GM18868 (cell line): ENCODE data around the gene DMXL1.
"Not testable (repeated sequence)": the region's sequence is repeated elsewhere in the genome, so short reads cannot be mapped to it uniquely, and the experiment has no call there.

Experiments
- ATAC-seq: cut with Tn5 transposase; IDR thresholded peaks from one replicate; pipeline ENCODE4 v1.9.1; 2021; ENCODE audit warnings: mild to moderate bottlenecking, moderate library complexity; ENCODE audit not compliant: unreplicated experiment

Gene DMXL1

DNA sequence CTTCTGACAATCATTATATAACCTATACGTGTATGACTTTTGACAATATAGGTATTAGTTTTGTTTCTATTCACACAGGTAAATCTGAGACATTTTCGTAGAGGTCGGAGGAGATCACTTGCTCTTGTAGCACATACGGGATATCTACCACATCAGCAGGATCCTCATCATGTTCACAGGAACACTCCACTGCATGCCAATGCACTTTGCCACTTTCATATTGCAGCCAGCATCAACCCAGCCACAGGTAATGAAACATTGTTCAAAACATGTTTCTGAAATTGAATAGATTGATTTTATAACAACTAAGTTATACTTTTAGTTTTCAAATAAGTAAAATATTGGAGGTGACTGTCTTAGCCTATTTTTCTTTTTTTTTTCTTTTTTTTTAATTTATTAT lies 50.0 kb downstream of the DMXL1 start:
- ATAC-seq: no peak

DNA sequence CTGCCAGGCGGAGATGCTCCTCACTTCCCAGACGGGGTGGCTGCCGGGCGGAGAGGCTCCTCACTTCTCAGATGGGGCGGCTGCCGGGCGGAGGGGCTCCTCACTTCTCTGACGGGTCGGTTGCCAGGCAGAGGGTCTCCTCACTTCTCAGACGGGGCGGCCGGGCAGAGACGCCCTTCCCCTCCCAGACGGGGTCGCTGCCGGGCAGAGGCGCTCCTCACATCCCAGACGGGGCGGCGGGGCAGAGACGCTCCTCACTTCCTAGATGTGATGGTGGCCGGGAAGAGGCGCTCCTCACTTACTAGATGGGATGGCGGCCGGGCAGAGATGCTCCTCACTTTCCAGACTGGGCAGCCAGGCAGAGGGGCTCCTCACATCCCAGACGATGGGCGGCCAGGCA lies 51.6 kb downstream of the DMXL1 start:
- not testable (repeated sequence) for ATAC-seq

DNA sequence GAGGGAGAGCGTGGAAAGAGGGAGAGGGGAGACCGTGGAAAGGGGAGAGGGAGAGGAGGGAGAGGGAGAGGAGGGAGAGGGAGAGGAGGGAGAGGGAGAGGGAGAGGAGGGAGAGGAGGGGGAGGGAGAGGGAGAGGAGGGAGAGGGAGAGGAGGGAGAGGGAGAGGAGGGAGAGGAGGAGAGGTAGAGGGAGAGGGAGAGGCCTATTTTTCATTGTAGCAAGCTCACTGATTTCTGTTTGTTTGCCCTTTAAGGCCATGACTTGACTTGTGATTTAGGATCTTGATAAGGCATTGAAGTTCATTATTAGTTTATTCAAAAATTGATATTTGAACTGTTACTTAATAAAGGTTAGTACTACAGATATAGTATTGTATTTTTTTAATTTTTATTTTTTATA lies 52.4 kb downstream of the DMXL1 start:
- no peak for ATAC-seq

DNA sequence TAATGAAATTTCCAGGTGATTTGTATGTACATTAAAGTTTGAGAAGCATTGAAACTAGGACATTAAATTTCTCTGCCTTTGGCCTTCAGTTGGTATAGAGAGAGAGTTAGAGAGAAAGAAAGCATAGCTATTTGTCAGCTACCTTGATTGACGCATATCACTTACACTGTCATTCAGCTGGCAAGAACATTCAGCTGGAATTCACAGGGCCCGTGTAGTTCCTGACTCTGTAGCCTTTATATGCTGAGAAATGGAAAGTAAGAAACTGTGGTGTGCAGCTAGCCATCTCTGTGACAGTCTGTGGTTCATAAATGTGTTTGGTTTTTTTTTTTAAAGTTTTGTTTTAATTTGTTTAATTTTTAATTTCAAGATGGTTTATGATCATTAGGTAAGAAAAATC lies 58.9 kb downstream of the DMXL1 start:
- ATAC-seq: no peak

DNA sequence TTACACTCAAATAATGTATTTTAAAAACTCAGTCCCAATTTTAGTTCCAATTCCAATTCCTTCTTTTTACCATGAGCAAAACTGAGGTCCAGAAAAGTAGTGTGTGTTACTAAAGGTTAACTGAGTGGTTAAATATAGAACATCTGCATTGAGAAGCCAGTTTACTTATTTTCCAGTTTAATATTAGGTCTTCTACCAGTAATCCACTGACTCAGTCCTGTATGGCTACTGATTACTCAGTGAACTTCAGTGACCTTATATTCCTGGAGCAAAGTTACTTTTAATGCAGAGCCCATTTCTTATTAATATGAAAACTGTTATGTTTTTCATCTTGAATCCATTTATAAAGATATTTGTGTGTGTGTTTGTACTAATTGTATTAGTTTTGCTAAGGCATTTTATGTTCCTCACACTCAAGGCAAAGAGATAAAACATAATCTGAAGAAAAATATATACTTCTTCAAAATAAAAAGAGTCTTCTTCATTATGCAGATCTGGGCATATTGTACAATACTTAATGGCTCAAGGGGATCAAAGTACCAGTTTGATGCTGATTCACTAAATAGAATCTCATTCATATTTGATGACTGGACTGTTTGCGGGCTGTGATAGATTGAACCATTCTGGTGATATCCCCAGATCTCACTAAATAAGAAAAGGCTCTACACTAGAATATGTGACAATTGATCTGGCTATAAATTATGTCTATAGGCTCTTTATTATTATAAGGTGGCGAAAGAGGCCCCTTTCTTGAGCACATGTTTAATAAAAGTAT lies 60.8 kb downstream of the DMXL1 start:
- ATAC-seq: no peak

DNA sequence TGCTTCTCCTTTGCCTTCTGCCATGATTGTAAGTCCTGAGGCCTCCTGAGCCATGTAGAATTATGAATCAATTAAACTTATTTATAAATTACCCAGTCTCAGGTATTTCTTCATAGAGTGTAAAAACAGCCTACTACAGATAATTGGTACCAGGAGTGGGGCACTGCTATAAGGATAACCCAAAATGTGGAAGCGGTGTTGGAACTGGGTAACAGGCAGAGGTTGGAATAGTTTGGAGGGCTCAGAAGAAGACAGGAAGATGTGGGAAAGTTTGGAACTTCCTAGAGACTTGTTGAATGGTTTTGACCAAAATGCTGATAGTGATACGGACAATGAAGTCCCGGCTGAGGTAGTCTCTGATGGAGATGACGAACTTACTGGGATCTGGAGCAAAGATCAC lies 64.9 kb downstream of the DMXL1 start:
- not testable (repeated sequence) for ATAC-seq

DNA sequence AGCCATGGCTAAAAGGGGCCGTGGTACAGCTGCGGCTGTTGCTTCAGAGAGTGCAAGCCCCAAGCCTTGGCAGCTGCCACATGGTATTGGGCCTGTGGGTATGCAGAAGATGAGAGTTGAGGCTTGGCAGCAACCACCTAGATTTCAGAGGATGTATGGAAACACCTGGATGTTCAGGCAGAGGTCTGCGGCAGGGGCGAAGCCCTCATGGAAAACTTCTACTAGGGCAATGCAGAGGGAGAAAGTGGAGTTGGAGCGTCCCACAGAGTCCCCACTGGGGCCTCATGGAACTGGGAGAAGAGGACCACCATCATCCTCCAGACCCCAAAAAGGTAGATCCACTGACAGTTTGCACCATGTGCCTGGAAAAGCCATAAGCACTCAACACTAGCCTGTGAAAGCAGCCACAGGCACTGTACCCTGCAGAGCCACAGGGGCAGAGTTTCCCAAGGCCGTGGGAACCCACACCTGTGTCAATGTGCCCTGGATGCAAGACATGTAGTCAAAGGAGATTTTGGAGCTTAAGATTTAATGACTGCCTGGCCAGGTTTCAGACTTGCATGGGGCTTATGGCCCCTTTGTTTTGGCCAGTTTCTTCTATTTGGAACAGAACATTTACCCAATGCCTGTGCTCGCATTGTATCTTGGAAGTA lies 65.9 kb downstream of the DMXL1 start:
- no peak for ATAC-seq

DNA sequence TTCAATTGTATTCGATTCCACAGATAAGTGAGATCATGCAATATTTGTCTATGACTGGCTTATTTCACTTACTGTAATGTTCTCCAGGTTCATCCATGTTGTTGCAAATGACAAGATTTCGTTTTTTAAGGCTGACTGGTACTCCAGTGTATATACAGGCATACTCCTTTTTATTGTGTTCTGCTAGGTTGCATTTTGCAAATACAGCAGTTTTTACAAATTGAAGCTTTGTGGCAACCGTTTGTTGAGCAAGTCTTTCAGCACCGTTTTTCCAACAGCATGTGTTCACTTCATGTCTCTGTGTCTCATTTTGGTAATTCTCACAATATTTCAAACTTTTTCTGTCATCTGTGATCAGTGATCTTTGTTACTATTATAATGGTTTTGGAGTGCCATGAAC lies 82.7 kb downstream of the DMXL1 start:
- no peak for ATAC-seq

DNA sequence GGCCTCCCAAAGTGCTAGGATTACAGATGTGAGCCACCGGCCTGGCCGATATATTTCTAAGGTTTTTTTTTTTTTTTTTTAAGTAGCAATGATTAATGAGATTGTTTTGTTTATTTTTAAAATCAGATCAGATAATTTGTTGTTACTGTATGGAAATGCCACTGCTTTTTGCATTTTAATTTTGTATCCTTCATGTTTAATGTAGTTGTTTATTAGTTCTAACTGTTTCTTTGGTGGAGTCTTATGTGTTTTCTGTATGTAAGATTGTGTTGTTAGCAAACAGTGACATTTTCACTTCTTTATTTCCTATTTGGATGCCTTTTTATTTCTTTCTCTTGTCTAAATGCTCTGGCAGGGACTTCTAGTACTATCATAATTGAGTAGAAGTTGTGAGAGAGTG lies 87.3 kb downstream of the DMXL1 start:
- ATAC-seq: no peak

DNA sequence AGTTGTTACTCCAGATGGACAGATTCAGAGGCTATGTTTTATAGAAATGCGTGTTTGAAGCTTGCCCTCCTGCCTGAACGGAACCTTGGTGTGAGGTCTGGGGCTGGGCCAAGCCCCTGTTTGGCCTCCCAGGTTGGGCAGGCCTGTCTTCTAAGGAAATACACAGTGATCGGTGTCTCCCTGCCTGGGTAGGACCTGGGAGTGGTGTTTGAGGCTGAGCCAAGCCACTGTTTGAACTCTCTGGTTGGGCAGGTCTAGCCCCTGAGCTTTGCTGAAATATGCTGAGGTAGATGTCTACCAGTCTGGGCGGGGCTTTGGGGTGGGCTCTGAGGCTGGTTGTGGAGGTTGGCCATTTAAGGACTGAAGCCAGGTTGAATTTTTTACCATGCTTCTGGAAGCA lies 90.5 kb downstream of the DMXL1 start:
- ATAC-seq: no peak

DNA sequence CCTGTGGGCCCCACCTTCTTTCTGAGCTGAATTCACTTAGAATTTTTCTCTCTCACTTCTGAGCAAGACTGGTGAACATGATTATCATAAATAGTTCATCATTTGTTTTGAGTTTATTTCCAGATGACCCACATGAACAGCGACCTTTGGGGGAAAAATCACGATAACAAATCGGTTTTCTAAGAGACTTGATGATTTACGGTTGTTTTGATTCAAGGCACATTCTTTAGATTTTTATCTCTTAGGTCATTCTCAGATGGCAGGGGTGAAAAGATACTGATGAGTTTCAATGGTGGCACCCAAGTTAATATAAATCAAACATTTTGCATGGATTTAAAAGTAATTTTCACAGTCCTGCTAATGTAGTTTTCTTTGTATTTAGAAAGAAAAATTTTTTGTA lies 95.1 kb downstream of the DMXL1 start:
- ATAC-seq: no peak

DNA sequence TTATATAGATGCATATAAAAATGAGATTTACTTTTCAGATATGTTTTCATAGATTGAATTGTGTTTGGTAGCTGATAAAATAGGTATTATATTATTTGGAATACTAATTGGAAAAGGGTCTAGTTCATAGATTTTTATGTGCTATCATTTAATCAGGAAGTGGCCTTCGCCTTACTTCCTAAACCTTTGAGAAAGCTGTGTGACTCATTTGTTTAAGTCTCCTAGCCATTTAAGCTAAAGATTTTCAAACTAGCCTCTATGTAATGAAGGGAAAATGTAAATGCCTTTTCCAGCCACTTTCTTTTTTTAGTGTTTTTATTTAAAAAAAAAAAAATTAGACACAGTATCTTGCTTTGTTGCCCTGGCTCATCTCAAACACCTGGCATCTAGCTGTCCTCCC lies 97.5 kb downstream of the DMXL1 start:
- no peak for ATAC-seq

DNA sequence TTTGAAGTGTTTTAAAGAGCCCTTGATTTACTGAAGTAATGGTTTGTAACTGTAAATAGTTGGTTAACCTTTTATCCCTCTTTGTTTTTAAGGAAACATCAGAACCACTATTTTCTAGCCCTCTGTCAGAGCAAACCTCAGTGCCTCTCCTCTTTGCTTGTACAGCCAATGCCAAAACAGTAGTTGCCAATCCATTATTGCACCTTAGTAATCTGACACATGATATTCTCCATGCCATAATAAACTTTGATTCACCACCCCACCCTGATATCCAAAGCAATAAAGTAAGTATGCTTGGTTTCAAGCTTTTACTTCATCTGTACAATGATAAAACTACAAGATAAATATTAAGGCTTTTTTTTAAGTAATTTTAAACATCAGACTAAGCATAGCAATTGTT lies 100.8 kb downstream of the DMXL1 start:
- no peak for ATAC-seq

DNA sequence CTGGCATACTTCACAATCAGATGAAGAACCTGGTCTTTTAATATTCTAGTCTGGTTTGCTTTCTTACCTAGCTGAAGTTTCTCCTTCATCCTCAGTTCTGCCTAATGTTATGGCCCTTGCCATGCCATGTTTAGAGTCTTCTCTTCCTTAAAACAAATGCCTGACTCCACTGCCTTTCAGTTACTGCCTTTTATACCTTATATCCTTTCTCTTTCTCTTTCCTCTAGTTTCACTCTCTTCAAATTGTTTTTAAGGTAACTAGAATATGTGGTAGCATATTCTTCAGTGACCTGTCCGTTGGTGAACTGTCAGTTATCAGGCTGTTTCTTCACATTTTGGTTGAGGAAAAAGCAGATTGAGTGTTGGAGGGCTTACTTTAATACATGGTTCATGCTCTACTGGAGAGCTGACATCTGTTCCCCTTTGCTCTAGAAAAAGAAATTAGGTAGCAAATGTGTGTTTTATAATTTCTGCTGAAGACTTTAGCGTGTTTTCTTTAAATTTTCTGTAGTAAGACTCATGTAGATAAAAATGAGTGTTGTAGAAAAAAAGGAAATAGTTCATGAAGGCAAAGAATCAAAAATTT lies 103.8 kb downstream of the DMXL1 start:
- no peak for ATAC-seq

DNA sequence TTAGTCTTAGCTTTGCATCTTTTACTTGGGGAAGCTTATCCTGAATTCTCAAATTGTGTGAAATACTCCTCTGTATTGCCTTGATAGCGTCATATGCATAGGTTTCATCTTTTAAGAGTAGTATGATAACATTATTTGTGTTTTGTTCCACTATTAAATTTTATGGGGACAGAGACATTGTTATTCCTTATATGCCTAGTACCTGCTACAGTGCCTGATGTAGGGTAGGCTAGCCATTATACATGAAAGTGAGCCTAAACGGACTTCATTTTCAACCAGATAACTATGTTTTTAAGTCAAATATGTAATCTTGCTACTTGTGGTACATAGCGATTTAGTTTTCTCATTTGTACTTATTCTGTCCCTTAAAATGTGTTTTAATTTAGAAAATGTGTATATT lies 105.9 kb downstream of the DMXL1 start:
- no peak for ATAC-seq

DNA sequence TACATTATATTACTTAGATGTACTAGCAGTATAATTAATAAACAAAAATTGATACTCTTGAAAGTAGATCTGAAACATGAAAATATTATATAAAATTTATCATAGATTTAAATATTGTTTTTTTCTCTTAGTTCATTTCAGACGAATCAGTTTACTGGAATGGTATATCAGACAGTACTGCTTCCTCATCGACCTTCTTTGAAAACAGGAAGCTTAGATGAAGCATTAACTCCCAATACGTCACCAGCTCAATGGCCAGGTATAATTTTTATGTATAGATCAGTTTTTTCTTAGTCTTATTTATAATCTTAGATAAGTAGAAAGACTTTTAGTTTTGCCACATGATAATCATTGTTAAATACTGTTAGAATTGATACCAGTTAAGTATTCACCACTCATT lies 106.3 kb downstream of the DMXL1 start:
- no peak for ATAC-seq

DNA sequence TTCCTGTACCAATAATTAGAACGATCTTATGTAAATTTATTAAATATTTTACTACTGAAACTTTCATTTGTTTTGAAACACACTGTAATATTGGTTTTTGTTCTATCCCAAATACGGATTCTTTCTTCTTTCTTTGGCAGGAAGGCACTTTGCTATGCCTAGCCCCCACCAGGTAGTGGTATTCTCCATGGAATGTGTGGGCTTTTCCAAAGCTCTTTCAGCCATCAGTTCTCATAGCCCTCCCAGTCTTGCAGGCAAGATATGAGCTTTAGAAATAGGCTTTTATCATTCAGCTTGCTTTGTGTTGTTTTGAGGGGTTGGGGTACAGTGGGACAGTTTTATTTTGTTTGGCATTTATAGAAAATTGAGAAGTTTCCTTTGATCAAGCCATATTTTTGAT lies 107.5 kb downstream of the DMXL1 start:
- ATAC-seq: no peak

DNA sequence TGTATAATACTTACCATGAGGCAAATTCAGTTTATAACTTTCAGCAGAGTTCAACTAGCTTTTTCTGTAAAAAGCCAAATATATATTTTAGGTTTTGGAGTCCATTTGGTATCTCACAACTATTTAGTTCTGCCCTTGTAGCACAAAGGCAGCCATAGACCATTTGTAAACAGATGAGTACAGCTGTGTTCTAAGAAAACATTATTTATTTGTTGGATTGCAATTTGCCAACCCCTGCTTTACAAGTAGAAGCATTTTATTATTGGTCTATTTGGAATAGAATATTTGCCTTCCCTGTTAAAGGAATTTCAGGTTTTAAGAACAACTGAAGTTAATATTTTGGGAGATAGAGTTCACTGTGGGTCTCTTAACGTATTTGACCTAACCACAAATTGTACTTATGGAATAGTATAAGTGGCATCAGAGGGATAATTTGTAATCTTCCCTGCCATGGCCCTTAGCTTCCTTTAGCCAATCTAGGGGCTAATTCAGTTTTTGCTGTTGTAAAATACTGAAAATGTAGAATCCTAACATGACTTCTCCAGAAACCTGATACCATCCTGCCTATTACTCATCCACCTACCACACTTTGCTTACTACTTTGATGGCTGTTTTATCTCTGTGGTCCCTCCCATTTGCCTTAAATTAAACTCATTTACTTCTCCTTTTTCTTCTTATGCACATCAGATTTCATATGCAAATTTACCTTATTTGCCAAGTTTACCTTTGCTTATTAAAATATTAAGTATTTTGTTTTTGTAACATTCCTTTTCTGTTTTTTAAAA lies 109.2 kb downstream of the DMXL1 start:
- ATAC-seq: no peak

DNA sequence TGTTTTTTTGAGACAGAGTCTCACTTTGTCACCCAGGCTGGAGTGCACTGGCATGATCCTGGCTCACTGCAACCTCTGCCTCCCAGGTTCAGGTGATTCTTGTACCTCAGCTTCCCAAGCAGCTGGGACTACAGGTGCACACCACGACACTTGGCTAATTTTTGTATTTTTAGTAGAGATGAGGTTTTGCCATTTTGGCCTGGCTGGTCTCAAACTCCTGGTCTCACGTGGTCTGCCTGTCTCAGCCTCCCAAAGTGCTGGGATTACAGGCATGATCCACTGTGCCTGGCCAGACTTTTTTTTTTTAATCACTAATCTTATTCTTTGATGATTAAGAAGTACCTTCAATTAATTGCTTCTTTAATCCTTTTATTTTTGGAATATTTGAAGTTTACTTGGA lies 114.6 kb downstream of the DMXL1 start:
- not testable (repeated sequence) for ATAC-seq

DNA sequence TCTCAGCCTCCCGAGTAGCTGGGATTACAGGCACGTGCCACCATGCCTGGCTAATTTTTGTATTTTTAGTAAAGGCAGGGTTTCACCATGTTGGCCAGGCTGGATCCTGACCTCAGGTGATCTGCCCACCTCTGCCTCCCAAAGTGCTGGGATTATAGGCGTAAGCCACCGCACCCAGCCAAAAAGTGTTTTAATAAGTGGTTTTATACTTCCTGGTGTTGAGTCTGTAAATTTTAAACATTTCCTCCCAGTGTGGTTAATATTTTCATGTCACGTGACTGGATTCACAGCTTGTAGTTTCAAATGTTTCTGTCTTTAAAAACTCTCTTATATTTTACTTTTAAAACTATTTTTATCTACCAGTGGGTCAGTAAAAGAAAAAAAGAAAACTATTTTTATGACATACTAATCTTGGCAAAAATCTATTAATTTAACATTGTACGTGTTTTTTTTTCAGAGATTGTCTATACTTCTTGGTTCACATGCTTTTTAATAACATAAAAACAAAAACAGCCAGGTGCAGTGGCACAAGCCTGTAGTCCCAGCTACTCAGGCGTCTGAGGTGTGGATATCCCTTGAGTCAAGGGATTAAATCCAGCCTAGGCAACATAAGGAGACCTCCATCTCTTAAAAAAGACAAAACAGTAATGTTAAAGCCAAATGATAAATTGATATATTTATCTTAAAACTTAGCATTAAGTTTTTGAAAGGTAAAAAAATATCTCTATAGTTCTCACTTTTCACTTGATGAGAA lies 117.1 kb downstream of the DMXL1 start:
- ATAC-seq: no peak
